Smooth muscle cell (in vitro differentiated cells): Measurements from ENCODE around the gene CHN2. TPM values are rescaled to one million over a fixed set of nuclear protein-coding genes. Genes with fewer than 3 reads are reported as not detected.

Source experiments
- DNase-seq: peaks from one replicate; lab custom pipeline; 2025; ENCODE audit not compliant: unreplicated experiment; lab: John Stamatoyannopoulos, UW
- H2AFZ ChIP-seq: fragments of 200-600 bp; sonication (generic); 2 replicates; pipeline ENCODE4 v1.6.0; 2016; ENCODE audit warnings: antibody characterized with exemption, low read depth, mild to moderate bottlenecking
- H3F3A ChIP-seq: fragments of 200-600 bp; sonication (generic); 2 replicates; pipeline ENCODE4 v1.6.0; 2017; ENCODE audit warnings: antibody characterized with exemption, low read depth
- H3K27ac ChIP-seq: fragments of 200-600 bp; sonication (generic); 2 replicates; pipeline ENCODE4 v1.5.1; 2016; ENCODE audit warnings: low read depth, mild to moderate bottlenecking
- H3K27me3 ChIP-seq: fragments of 200-600 bp; sonication (generic); 2 replicates; pipeline ENCODE4 v1.6.1; 2016; ENCODE audit warnings: low read depth, mild to moderate bottlenecking
- H3K36me3 ChIP-seq: fragments of 200-600 bp; sonication (generic); 2 replicates; pipeline ENCODE4 v1.5.1; 2016; ENCODE audit warnings: low read depth
- H3K4me1 ChIP-seq: fragments of 200-600 bp; sonication (generic); 2 replicates; pipeline ENCODE4 v1.5.1; 2016; ENCODE audit warnings: low read depth
- H3K4me2 ChIP-seq: fragments of 200-600 bp; sonication (generic); 2 replicates; pipeline ENCODE4 v1.6.0; 2016; ENCODE audit warnings: mild to moderate bottlenecking
- H3K4me3 ChIP-seq: fragments of 200-600 bp; sonication (generic); 2 replicates; pipeline ENCODE4 v1.5.1; 2016; ENCODE audit warnings: mild to moderate bottlenecking
- H3K79me2 ChIP-seq: fragments of 200-600 bp; sonication (generic); 2 replicates; pipeline ENCODE4 v1.6.0; 2016; ENCODE audit warnings: low read depth, mild to moderate bottlenecking
- H3K9ac ChIP-seq: fragments of 200-600 bp; sonication (generic); 2 replicates; pipeline ENCODE4 v1.6.0; 2016; ENCODE audit warnings: low read depth
- H3K9me3 ChIP-seq: fragments of 200-600 bp; sonication (generic); replicated peaks from 2 replicates; pipeline ENCODE4 v1.5.1; 2016; ENCODE audit warnings: low read depth
- H4K20me1 ChIP-seq: fragments of 200-600 bp; sonication (generic); 2 replicates; pipeline ENCODE4 v1.6.0; 2016; ENCODE audit warnings: low read depth
- CTCF ChIP-seq: fragments of 200-600 bp; sonication (generic); IDR thresholded peaks from 2 replicates; pipeline ENCODE4 v1.5.1; 2017; ENCODE audit warnings: borderline replicate concordance, mild to moderate bottlenecking, antibody characterized with exemption; ENCODE audit not compliant: insufficient read depth, poor library complexity, severe bottlenecking
- WGBS: methylation state at CpG from one replicate; pipeline ENCODE4 v1.1.7; 2016; ENCODE audit warnings: low lambda C conversion rate; 5-methylcytosine and 5-hydroxymethylcytosine counted together
- polyA plus RNA-seq: library from polyadenylated mRNA; unstranded; fragments of >200 nt; fragmentation: Nextera tagmentation; extraction: Ambion mirVana; gene quantifications from 2 replicates; pipeline ENCODE4 v1.2.1, GENCODE V29; 2016
- total RNA-seq: library from RNA; depleted of rRNA; stranded (reverse); fragments of >200 nt; gene quantifications from 2 replicates; pipeline ENCODE4 v1.2.3, GENCODE V29; 2014

The CHN2 gene
- total and polyA plus RNA-seq, 2 experiments from 2014 or later: 7.4 to 20.7 TPM

GRCh38 chr7:29194206-29194593 lies 375 bp upstream of the CHN2 start:
- H3K79me2 ChIP-seq: peaks cover 11% of the 10 kb centered on the region
- peaks cover 61% of the 10 kb centered on the region for H3K27me3 ChIP-seq
- no peaks in the 10 kb centered on the region for H3F3A ChIP-seq
- peak overlapping the region; percentile 82 for H3K4me3 ChIP-seq
- H3K27ac ChIP-seq: no peak overlapping the region
- no peak for TF ChIP-seq CTCF
- H4K20me1 ChIP-seq: no peaks in the 10 kb centered on the region
- peak overlapping the region; percentile 54 for H3K9ac ChIP-seq
- H3K4me2 ChIP-seq: peak overlapping the region; percentile 86
- H3K36me3 ChIP-seq: no peaks in the 10 kb centered on the region
- peaks cover 10% of the 10 kb centered on the region for H3K4me1 ChIP-seq
- H2AFZ ChIP-seq: peak overlapping the region; percentile 94
- H3K9me3 ChIP-seq: no peaks in the 10 kb centered on the region
- DNase-seq: no peak
- under 1% methylated on average over 21 of the region's 40 CpGs for WGBS

DNA sequence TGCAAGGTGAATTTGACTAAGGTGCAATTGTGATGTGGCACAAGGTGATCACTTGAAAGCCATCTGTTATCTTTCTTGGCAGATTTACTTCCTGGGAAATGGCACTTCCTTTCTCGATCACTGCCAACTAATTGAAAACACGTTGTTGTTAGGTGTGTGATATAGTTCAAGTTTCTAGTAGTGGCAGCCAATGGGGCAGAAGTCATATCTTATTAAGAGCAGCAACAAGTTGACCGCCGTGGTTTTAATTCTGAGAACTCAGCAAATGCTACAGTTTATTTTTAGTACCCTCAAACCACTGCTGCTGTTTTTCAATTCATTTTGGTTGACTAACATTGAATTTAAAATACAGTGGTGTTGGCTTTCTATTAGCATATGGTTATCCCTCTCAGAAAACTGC lies 1.6 kb downstream of the CHN2 start:
- WGBS: 47% methylated on average over 4 of the region's 4 CpGs
- H3K27me3 ChIP-seq: peaks cover 61% of the 10 kb centered on the region

GRCh38 chr7:29196971-29197595 lies 2.5 kb downstream of the CHN2 start:
- no peaks in the 10 kb centered on the region for H3K4me1 ChIP-seq
- 79% methylated on average over 3 of the region's 3 CpGs for WGBS
- no peaks in the 10 kb centered on the region for H3K36me3 ChIP-seq
- peak overlapping the region; percentile 86 for H3K4me2 ChIP-seq
- H3K27ac ChIP-seq: no peak overlapping the region
- H3K9ac ChIP-seq: no peak overlapping the region
- no peaks in the 10 kb centered on the region for H3K9me3 ChIP-seq
- H3K27me3 ChIP-seq: peaks cover 56% of the 10 kb centered on the region
- no peak for TF ChIP-seq CTCF
- no peak overlapping the region for H3K4me3 ChIP-seq
- no peaks in the 10 kb centered on the region for H3F3A ChIP-seq
- H2AFZ ChIP-seq: no peak overlapping the region
- H3K79me2 ChIP-seq: peaks cover 22% of the 10 kb centered on the region
- no peak for DNase-seq
- H4K20me1 ChIP-seq: no peaks in the 10 kb centered on the region

More for the DNA sequence above, 1.6 kb downstream of the CHN2 start:
- Histone ChIP-seq H3K4me2 (peak overlapping the region; percentile 86), H3K79me2 (peaks cover 14% of the 10 kb centered on the region), H3K4me3 (peak overlapping the region; percentile 82), H3F3A (no peaks in the 10 kb centered on the region), H3K9me3 (no peaks in the 10 kb centered on the region), H2AFZ (no peak overlapping the region), H3K9ac (no peak overlapping the region), H4K20me1 (no peaks in the 10 kb centered on the region), H3K36me3 (no peaks in the 10 kb centered on the region), H3K4me1 (no peaks in the 10 kb centered on the region), H3K27ac (no peak overlapping the region)
- TF ChIP-seq CTCF: no peak
- no peak for DNase-seq

- Histone ChIP-seq H3K4me2 (no peak overlapping the region), H3K4me3 (no peak overlapping the region), H3K79me2 (peaks cover 28% of the 10 kb centered on the region), H3K9me3 (no peaks in the 10 kb centered on the region), H2AFZ (no peak overlapping the region), H3K9ac (no peak overlapping the region), H3F3A (no peaks in the 10 kb centered on the region), H4K20me1 (no peaks in the 10 kb centered on the region), H3K27ac (no peak overlapping the region), H3K36me3 (no peaks in the 10 kb centered on the region), H3K27me3 (peaks cover 47% of the 10 kb centered on the region), H3K4me1 (no peaks in the 10 kb centered on the region)
- TF ChIP-seq CTCF: no peak
- WGBS: 98% methylated on average over 3 of the region's 3 CpGs
- no peak for DNase-seq
Measured at GRCh38 chr7:29197916-29198315, 3.3 kb downstream of the CHN2 start.
